Endothelial cell of umbilical vein (primary cell): ENCODE measurements around the gene TSPAN17. TPM values are rescaled to one million over a fixed set of nuclear protein-coding genes. Genes with fewer than 3 reads are reported as not detected.

ENCODE experiments used
- BruUV-seq: library from RNA; stranded (reverse); fragments of 400-500 nt; replicated peaks from 2 replicates; lab custom pipeline; 2021; lab: Mats Ljungman, UMichigan
- CTCF ChIA-PET: fragments of 300-600, 350-600 bp; sonication (Branson Sonifier 250); formaldehyde crosslinking; loops from one replicate; lab custom pipeline; 2021; ENCODE audit warnings: antibody characterized with exemption, inconsistent platforms; lab: Charles Lee
- POLR2A ChIA-PET: fragments of 300-600, 350-600 bp; sonication (Branson Sonifier 250); formaldehyde crosslinking; loops from one replicate; lab custom pipeline; 2021; ENCODE audit warnings: antibody characterized with exemption, inconsistent platforms; lab: Charles Lee
- DNase-seq: peaks from one replicate; pipeline ENCODE4 v3.0.0-alpha.2; 2011; ENCODE audit warnings: low read depth, low spot score
- FAIRE-seq: peaks from 2 replicates; lab custom pipeline; 2011; peaks lifted over from hg19 to GRCh38; lab: Jason Lieb, UNC
- H2AFZ ChIP-seq: 2 replicates; pipeline ENCODE4 v1.6.0; 2012; ENCODE audit warnings: low read depth, low read length, control low read depth, inconsistent platforms
- H3K27ac ChIP-seq: 2 replicates; pipeline ENCODE4 v1.5.1; 2011; ENCODE audit warnings: low read depth, mild to moderate bottlenecking, control low read depth, low read length, moderate library complexity; ENCODE audit not compliant: insufficient read depth
- H3K27me3 ChIP-seq, 2 experiments: 2 replicates each; pipeline versions ENCODE4 v1.6.0 to v1.6.1; 2011; ENCODE audit warnings: low read length in 2 of 2, mixed read lengths in 1 of 2; ENCODE audit not compliant: control insufficient read depth in 2 of 2, insufficient read depth in 2 of 2
- H3K36me3 ChIP-seq, 2 experiments: 2 replicates in 1 of 2; 3 replicates in 1 of 2; pipeline ENCODE4 v1.5.1; 2011; ENCODE audit warnings: low read length in 2 of 2, mild to moderate bottlenecking in 1 of 2, moderate library complexity in 1 of 2; ENCODE audit not compliant: control insufficient read depth in 2 of 2, insufficient read depth in 2 of 2; ENCODE audit errors: extremely low read depth in 1 of 2
- H3K4me1 ChIP-seq: 3 replicates; pipeline ENCODE4 v1.5.1; 2011; ENCODE audit warnings: mild to moderate bottlenecking, low read length; ENCODE audit not compliant: control insufficient read depth, insufficient read depth; ENCODE audit errors: extremely low read depth
- H3K4me2 ChIP-seq: 2 replicates; pipeline ENCODE4 v1.6.1; 2011; ENCODE audit warnings: low read length, control low read depth, mixed read lengths; ENCODE audit not compliant: insufficient read depth
- H3K4me3 ChIP-seq, 3 experiments: fragments of 200-600 bp in 1 of 3; sonication (generic), shearing (Covaris generic) in 1 of 3; replicated peaks in 1 of 3; 2 replicates each; pipeline ENCODE4 v1.5.1; 2011 to 2016; ENCODE audit warnings: control low read depth in 3 of 3, low read length in 3 of 3, mild to moderate bottlenecking in 2 of 3, inconsistent platforms in 1 of 3, low read depth in 1 of 3, moderate library complexity in 1 of 3; ENCODE audit not compliant: insufficient read depth in 1 of 3
- H3K79me2 ChIP-seq: 2 replicates; pipeline ENCODE4 v1.6.0; 2012; ENCODE audit warnings: low read length, inconsistent platforms; ENCODE audit not compliant: control insufficient read depth, insufficient read depth
- H3K9ac ChIP-seq: replicated peaks from 2 replicates; pipeline ENCODE3; 2011; ENCODE audit warnings: low read length, control low read depth; ENCODE audit not compliant: insufficient read depth; ENCODE audit errors: extremely low read depth
- H3K9me1 ChIP-seq: replicated peaks from 3 replicates; pipeline ENCODE4 v1.6.0; 2011; ENCODE audit warnings: mild to moderate bottlenecking, low read length; ENCODE audit not compliant: control insufficient read depth, insufficient read depth; ENCODE audit errors: extremely low read depth
- H3K9me3 ChIP-seq: replicated peaks from 2 replicates; pipeline ENCODE4 v1.5.1; 2012; ENCODE audit warnings: low read length, inconsistent platforms; ENCODE audit not compliant: control insufficient read depth, insufficient read depth
- H4K20me1 ChIP-seq: replicated peaks from 2 replicates; pipeline ENCODE3; 2011; ENCODE audit warnings: mild to moderate bottlenecking, low read length; ENCODE audit not compliant: control insufficient read depth, insufficient read depth; ENCODE audit errors: extremely low read depth
- EZH2 ChIP-seq: IDR thresholded peaks from 2 replicates; pipeline ENCODE4 v1.6.1; 2012; ENCODE audit warnings: borderline replicate concordance, low read depth, mild to moderate bottlenecking, moderate library complexity, low read length, inconsistent platforms; ENCODE audit not compliant: severe bottlenecking
- FOS ChIP-seq: IDR thresholded peaks from 2 replicates; pipeline ENCODE4 v1.6.1; 2011; ENCODE audit warnings: mild to moderate bottlenecking, low read length, moderate library complexity, borderline replicate concordance; ENCODE audit not compliant: insufficient read depth
- GATA2 ChIP-seq: IDR thresholded peaks from 2 replicates; pipeline ENCODE4 v1.7.0; 2011; ENCODE audit warnings: low read depth, mild to moderate bottlenecking, moderate library complexity, mixed read lengths, low read length; ENCODE audit not compliant: insufficient read length, insufficient read depth
- JUN ChIP-seq: IDR thresholded peaks from 2 replicates; pipeline ENCODE4 v1.6.1; 2011; ENCODE audit warnings: borderline replicate concordance, low read depth; ENCODE audit not compliant: insufficient read length, insufficient read depth
- MYC ChIP-seq: IDR thresholded peaks from one replicate; pipeline ENCODE4 v1.6.1; 2011; ENCODE audit warnings: mild to moderate bottlenecking, low read depth, low read length
- POLR2A ChIP-seq: IDR thresholded peaks from 2 replicates; pipeline ENCODE4 v1.6.1; 2012; ENCODE audit warnings: low read depth, mild to moderate bottlenecking, control low read depth, low read length
- POLR2AphosphoS5 ChIP-seq: IDR thresholded peaks from 2 replicates; pipeline ENCODE4 v1.6.1; 2012; ENCODE audit warnings: low read depth, mild to moderate bottlenecking, control low read depth, low read length, moderate library complexity; ENCODE audit not compliant: insufficient read depth
- dilution Hi-C: fragments of 300-500 bp; cut with MboI; formaldehyde crosslinking; loops from one replicate; pipeline ENCODE4 v1.15.0; 2019; ENCODE audit warnings: low sequenced_read_pairs; ENCODE audit not compliant: extremely low pct_ligation_motif_present
- intact Hi-C: fragments of 100-400 bp; cut with micrococcal nuclease; formaldehyde crosslinking; loops from one replicate; pipeline ENCODE4 v1.10.0; 2022
- polyA plus RNA-seq, 4 experiments: library from polyadenylated mRNA; depleted of rRNA in 3 of 4; stranded (reverse) in 3 of 4; unstranded in 1 of 4; fragments of >200 nt; gene quantifications; 2 replicates each; pipeline versions ENCODE4 v1.2.1 to v1.2.3, GENCODE V29; 2011 to 2012; ENCODE audit warnings: missing spikeins in 1 of 4
- total RNA-seq: library from RNA; stranded (reverse); gene quantifications from 2 replicates; pipeline ENCODE4 v1.2.3, GENCODE V29; 2021
- TF ChIP-seq, protein P1 (sequence below): IDR thresholded peaks from 2 replicates; pipeline ENCODE4 v1.6.1; 2011; ENCODE audit not compliant: insufficient read depth, insufficient read length
- TF ChIP-seq, protein P2 (sequence below), 2 donors: IDR thresholded peaks; 1 replicate in 1 of 2; 2 replicates in 1 of 2; pipeline ENCODE4 v1.5.1; 2011; ENCODE audit warnings: low read length in 2 of 2, mild to moderate bottlenecking in 2 of 2, moderate library complexity in 2 of 2, control low read depth in 1 of 2, inconsistent platforms in 1 of 2, low read depth in 1 of 2; ENCODE audit not compliant: insufficient read depth in 1 of 2; ENCODE audit errors: extremely low read depth in 1 of 2

TSPAN17 gene
- total and polyA plus RNA-seq, 2 donors (not counting 3 experiments of a cell fraction or from before 2014, with no cell fraction given): 55.9 to 73.3 TPM

GRCh38 chr5:176694631-176695030 is 47.3 kb downstream of the TSPAN17 start:
- no peaks in the 10 kb centered on the region for H4K20me1 ChIP-seq
- H3K4me2 ChIP-seq: no peak overlapping the region
- no peak overlapping the region for H2AFZ ChIP-seq
- no peak overlapping the region for H3K4me3 ChIP-seq
- no peak overlapping the region for H3K9ac ChIP-seq
- no peaks in the 10 kb centered on the region for H3K4me1 ChIP-seq
- POLR2A ChIA-PET: no interaction called here
- no peaks in the 10 kb centered on the region for H3K9me3 ChIP-seq
- H3K36me3 ChIP-seq: no peaks in the 10 kb centered on the region
- peaks cover 31 to 33% of the 10 kb centered on the region in 2 experiments for H3K27me3 ChIP-seq
- intact Hi-C loops: no loop called here
- H3K9me1 ChIP-seq: no peaks in the 10 kb centered on the region
- BruUV-seq: no TSS peak
- FAIRE-seq (no peak), DNase-seq (no peak)
- CTCF ChIA-PET: interaction anchor here (1.6 to 1.7 kb wide), 2 partner anchors 19 to 34 kb away, joined by 3 to 9 read pairs; no protein-coding TSS in a partner anchor
- dilution Hi-C loops: no loop called here
- TF ChIP-seq EZH2 (no peak), MYC (no peak), FOS (no peak), GATA2 (no peak), POLR2A (no peak), JUN (no peak), POLR2AphosphoS5 (no peak)
- TF ChIP-seq, protein P1, sequence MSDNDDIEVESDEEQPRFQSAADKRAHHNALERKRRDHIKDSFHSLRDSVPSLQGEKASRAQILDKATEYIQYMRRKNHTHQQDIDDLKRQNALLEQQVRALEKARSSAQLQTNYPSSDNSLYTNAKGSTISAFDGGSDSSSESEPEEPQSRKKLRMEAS: no peak
- TF ChIP-seq, protein P2, sequence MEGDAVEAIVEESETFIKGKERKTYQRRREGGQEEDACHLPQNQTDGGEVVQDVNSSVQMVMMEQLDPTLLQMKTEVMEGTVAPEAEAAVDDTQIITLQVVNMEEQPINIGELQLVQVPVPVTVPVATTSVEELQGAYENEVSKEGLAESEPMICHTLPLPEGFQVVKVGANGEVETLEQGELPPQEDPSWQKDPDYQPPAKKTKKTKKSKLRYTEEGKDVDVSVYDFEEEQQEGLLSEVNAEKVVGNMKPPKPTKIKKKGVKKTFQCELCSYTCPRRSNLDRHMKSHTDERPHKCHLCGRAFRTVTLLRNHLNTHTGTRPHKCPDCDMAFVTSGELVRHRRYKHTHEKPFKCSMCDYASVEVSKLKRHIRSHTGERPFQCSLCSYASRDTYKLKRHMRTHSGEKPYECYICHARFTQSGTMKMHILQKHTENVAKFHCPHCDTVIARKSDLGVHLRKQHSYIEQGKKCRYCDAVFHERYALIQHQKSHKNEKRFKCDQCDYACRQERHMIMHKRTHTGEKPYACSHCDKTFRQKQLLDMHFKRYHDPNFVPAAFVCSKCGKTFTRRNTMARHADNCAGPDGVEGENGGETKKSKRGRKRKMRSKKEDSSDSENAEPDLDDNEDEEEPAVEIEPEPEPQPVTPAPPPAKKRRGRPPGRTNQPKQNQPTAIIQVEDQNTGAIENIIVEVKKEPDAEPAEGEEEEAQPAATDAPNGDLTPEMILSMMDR (IDR thresholded peaks at IDR 0.05; ENCODE audit: extremely low read depth in 1 of 2, insufficient read depth in 1 of 2, low read depth in 1 of 2, low read length in 2 of 2): no peak
- no peak overlapping the region for H3K27ac ChIP-seq
- no peaks in the 10 kb centered on the region for H3K79me2 ChIP-seq
